NT2/D1 (cell line): ENCODE measurements around the gene DHRS1.

Experiments
- SUZ12 ChIP-seq: IDR thresholded peaks from 2 replicates; pipeline ENCODE4 v1.6.1; 2011; ENCODE audit not compliant: insufficient read length, insufficient read depth; ENCODE audit errors: extremely low read depth
- YY1 ChIP-seq: IDR thresholded peaks from 2 replicates; pipeline ENCODE4 v1.6.1; 2011; ENCODE audit not compliant: insufficient read length, insufficient read depth
- ZNF274 ChIP-seq: IDR thresholded peaks from 2 replicates; pipeline ENCODE4 v1.6.1; 2011; ENCODE audit warnings: mild to moderate bottlenecking, low read depth, low read length

DNA sequence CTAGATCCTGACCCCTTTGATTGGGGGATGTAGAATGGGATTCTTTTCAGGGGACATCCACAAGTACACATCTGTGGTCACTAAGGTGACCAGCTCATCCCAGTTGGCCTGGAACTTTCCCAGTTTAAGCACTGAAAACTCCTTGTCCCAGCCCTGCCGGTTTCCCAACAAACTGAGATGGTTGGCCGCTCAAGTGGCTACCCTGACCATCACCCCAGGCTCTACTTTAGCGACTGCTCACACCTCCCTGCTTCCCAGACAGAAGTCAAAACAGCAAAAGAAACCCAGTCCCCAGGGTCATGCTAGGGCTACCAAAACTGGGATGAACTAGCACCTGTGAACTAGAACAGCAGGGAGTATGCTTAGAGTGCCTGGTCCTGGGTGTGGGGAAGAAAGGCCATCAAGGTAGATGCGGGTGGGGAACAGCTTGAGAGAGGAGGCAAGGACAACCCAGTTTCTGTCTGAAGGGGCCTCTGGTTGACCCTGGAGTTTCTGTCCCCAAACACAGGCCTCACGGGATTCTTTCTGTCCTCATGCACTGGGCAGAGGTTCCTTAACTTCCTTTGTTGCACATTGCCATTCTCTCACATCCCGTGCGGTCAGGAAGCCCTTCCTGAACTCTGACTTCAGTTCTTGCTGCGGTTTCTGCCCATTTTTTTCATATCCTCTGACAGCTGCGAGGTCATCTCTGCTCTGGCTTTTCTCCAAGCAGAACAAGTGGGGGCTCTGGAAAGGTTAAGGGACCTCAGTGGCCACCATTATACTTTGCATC, 13.3 kb upstream of the DHRS1 start:
- no peak for TF ChIP-seq YY1
- no peak for TF ChIP-seq SUZ12
- no peak for TF ChIP-seq ZNF274
